DMS153 treated with DMSO at 0.1 percent for 48 hours (cell line): ENCODE measurements around the gene RASL10A.
A peak's percentile ranks its signal among the peaks of the same experiment; 100 is the strongest.

Experiments
- DNase-seq: peaks from one replicate; lab custom pipeline; 2025; ENCODE audit not compliant: unreplicated experiment; lab: John Stamatoyannopoulos, UW

Gene RASL10A

GRCh38 chr22:29339381-29340235 is 24.1 kb upstream of the RASL10A start:
- DNase-seq, result no peak

GRCh38 chr22:29338398-29338797 is 22.9 kb upstream of the RASL10A start:
- no peak for DNase-seq

- no peak for DNase-seq
These were observed 22.3 kb upstream of the RASL10A start for GRCh38 chr22:29337631-29338284.

GRCh38 chr22:29336751-29337490 is 21.4 kb upstream of the RASL10A start:
- DNase-seq, result no peak

- DNase-seq, result no peak
These were observed 20.2 kb upstream of the RASL10A start for GRCh38 chr22:29335656-29336055.

GRCh38 chr22:29334696-29335344 is 19.3 kb upstream of the RASL10A start:
- no peak for DNase-seq

GRCh38 chr22:29334148-29334547 is 18.7 kb upstream of the RASL10A start:
- no peak for DNase-seq

DNA sequence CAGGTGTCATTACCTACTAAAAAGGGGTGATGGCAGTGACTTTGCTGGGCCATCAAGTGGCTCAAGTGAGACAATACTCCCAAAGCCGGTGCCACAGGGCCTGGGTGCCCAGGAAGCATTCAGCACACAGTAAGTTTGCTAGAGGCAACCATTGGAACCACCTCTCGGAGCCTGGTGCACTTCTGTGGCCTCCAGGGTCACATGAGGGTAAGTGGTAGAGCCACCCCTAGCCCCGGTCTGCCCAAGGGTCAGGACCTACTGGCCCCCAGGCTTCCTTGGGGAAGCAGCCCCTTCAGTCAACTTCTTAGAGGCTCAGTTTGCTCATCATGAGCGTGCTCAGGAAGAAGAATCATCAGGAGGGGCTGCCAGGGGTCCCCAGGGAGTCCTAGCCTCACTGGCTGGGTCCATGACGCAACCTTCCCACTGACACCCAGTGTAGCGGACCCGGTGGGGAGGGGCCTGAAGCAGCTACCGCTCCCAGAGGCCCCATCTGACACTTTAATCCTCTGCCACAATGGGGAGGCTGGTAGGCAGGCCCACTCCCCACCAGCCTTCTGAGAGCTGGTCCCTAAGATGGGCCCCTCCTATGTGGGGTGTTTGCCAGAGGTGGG is 17.5 kb upstream of the RASL10A start:
- DNase-seq, result no peak

DNA sequence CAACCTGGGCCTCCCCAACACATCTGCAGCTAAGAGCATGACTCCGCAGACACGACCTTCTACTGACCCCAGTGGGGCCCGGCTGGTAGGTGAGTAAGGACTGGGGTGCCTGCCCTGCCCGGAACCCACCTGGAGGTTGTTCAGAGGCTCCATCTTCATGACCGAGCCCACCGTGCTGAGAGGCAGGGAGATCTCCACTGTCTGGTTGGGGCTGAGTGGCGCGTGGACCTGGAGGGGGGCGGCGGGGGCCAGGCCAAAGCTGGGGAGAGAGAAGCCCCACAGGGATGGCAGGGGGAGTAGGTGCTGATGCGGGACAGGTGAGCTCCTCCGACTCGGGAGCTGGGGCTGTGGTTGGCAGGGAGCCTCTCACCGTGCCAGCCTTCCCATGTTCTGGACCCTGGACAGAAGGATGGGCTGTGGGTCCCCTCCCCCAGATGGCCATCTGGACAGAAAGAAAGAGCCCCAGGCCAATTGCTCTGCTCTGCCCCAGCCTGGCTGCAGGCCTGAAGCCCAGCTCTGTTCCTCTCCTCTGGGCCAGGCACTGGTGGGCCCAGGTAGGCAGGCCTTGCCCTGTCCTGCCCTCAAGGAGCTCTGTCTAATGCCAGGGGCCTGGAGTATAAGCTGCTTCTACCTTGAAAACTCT is 16.3 kb upstream of the RASL10A start:
- DNase-seq, result no peak

GRCh38 chr22:29331213-29331612 is 15.7 kb upstream of the RASL10A start:
- DNase-seq, result no peak

DNA sequence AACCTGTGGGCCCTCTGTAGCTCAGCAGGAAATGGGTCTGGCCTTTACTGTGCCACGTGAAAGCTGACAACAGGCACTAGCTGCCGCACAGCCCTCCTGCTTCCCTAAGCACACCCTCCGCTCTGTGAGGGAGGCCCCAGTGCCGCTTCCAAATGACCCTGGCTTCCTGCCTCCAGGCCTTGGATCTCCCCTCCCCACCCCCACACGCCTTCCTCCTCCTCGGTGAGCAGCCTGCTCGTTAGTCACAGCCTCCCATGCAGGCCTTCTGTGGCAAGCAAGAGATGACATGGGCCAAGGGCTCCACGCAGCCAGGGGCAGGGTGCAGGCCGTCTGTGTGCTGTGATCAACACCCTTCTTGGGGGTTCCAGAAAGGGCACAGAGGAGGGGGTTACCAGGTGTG is 15.3 kb upstream of the RASL10A start:
- peak; percentile 92 for DNase-seq

GRCh38 chr22:29330291-29330690 is 14.8 kb upstream of the RASL10A start:
- DNase-seq, result no peak

- no peak for DNase-seq
These were observed 14.1 kb upstream of the RASL10A start for GRCh38 chr22:29329581-29329980.

- no peak for DNase-seq
These were observed 13.3 kb upstream of the RASL10A start for GRCh38 chr22:29328566-29329500.

DNA sequence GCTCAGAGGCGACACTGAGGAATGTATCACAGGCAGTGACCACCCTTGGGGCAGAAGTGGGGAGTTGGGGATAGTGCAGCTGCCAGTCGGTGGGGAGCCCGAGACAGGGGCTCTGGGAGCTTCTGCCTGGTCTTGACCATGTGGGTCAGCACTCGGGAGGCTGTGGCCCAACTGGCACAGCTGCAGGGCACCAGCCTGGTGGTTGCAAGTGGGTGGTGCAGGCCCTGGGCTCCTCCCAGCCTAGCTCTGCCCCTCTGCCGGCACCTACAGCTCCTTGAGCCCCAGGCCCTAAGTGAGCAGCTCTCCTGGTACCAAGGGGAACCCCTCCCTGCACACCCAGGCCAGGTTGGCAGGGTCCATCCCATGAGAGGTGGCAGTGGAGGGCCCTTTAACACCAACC is 12.6 kb upstream of the RASL10A start:
- DNase-seq, result no peak

DNA sequence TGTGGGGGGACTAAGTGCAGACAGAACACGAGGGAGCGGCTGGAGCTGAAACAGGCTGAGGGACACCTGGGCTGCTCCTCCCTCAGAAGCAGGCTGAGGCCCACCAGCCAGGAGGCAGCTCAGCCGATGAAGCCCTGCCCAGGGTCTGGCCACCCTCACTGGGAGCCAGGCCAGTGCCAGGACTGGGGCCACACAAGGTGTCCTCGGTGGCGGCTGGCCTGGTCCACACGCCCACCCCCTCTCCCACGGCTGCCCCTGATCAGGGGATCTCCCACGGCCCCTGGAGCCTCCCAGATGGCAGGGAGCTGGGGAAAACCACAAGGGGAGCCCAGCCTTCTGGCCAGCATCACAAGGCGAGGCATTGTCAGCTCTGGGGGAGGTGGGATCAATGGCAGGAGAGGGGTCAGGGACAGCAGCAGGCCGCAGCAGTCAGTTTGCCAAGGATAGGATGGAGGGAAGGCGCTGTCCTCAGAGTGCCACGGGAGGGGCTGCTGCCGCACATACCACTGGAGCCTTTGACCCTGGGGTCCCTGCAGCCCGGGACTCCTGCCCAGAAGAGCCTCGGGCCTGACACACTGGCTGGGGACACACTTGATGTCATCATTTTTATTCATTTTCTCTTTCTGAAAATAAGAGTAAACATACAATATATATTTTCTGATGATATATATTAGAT is 11.7 kb upstream of the RASL10A start:
- DNase-seq, result no peak

DNA sequence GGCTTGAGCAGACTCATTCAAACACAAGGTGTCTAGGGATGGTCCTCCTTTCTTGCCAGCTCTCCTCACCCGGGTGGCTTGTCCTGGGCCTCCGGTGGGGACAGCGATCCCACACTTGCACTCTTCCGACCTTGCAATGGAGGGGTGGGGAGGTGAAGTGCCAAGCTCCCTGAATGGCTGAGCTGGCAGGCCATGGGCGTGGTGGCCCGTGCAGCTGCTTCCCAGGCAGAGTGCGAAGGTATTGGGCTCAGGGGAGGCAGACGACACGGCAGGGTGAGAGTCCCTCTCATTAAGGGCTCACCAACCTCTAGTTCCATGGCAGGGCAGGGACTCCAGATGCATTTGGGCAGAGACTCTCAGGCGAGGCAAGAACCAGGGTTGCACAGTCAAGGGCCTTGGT is 11.0 kb upstream of the RASL10A start:
- no peak for DNase-seq

DNA sequence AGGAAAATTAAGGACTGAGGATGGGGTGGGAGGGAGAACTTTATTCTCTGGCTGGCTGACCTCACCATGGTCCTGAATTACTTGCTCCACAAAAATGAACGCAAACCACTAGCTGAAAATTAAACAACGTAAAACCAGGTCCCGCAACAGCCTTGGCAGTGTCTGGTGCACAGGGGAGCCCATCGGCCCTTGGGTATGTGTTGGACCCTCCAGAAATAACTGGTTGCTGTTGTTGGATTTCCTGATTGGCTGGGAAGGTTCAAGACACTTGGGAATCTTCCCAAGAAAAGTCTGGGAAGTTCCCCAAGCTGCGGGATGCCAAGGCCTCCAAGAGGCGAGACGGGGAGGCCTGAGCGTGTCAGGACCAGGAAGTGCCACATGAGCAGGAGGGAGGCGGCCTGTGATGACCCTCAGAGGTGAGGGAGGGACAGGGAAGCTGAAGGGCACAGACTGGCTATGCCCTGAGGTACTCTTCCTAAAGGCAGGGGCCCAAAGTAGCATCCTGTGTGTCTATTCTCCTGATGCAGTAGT is 10.4 kb upstream of the RASL10A start:
- no peak for DNase-seq

- no peak for DNase-seq
These were observed 9.9 kb upstream of the RASL10A start for GRCh38 chr22:29325356-29325755.
